BLaER1 treated with 17β-estradiol and CSF1 and Interleukin-3, amounts not matched to agents 10 nM and 100 nM (cell line): ENCODE results near the gene FAM83G.
A peak's percentile ranks its signal among the peaks of the same experiment; 100 is the strongest.
"Not testable (repeated sequence)": the region's sequence is repeated elsewhere in the genome, so short reads cannot be mapped to it uniquely, and the experiment has no call there.

Experiments
- H3K27ac ChIP-seq, 11 experiments: shearing (Covaris generic); formaldehyde crosslinking; 2 replicates each; pipeline ENCODE4 v1.8.1; 2022
- H3K27me3 ChIP-seq, 11 experiments: shearing (Covaris generic); formaldehyde crosslinking; 2 replicates each; pipeline ENCODE4 v1.8.1; 2022
- H3K36me3 ChIP-seq, 11 experiments: shearing (Covaris generic); formaldehyde crosslinking; 2 replicates each; pipeline ENCODE4 v1.8.1; 2022
- H3K4me1 ChIP-seq, 10 experiments: shearing (Covaris generic); formaldehyde crosslinking; 2 replicates each; pipeline ENCODE4 v1.8.1; 2022
- H3K4me2 ChIP-seq, 11 experiments: shearing (Covaris generic); formaldehyde crosslinking; 2 replicates each; pipeline ENCODE4 v1.8.1; 2022
- H3K4me3 ChIP-seq, 10 experiments: shearing (Covaris generic); formaldehyde crosslinking; 2 replicates each; pipeline ENCODE4 v1.8.1; 2022
- H3K9ac ChIP-seq, 11 experiments: shearing (Covaris generic); formaldehyde crosslinking; 2 replicates each; pipeline ENCODE4 v1.8.1; 2022
- H3K9me3 ChIP-seq, 11 experiments: shearing (Covaris generic); formaldehyde crosslinking; replicated peaks in 1 of 11; 2 replicates each; pipeline ENCODE4 v1.8.1; 2022
- H4K20me1 ChIP-seq, 11 experiments: shearing (Covaris generic); formaldehyde crosslinking; 2 replicates each; pipeline ENCODE4 v1.8.1; 2022
- Cebpa-rat ChIP-seq, 11 experiments: shearing (Covaris generic); IDR thresholded peaks; 2 replicates each; pipeline ENCODE4 v1.8.1; 2022

FAM83G gene

DNA sequence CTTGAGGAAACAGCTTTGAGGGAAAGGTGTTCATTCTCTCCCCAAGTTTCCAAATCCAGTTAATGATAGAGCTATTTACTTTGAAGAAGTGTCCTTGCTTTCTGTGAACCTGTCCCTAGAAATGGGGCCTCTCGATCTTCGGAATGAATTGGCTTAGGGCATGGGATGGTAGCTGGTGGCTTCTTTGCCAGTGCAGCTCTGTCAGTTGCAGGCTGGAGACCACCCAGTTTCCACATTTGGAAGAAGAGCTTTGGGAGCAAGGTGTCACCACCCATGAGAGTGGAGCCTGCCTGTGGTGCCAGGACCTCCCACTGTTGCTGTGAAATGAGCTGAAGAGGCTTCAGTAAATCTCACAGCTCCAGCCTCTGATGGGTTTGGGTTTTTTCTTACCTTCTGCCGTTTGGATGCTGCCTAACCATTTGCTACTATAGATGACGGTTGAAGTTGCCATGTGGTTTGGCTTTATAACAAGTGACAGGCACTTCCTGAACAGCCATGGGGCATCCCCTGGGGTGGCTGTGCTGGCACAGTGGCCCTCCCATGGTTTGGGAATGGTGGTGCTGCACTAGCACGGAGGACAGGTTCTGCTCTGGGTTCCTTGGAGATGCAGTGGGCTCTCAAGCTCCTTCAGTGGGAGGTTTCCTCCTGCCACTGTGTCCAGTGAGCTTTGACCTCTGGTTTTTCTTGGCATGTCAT is 72.1 kb downstream of the FAM83G start:
- no peak overlapping the region for H3K27ac ChIP-seq
- H3K9ac ChIP-seq, result no peak overlapping the region
- H3K36me3 ChIP-seq, result peaks cover 37 to 49% (median 45%) of the 10 kb centered on the region in 11 experiments
- H3K4me3 ChIP-seq, result no peak overlapping the region
- H3K4me2 ChIP-seq, result peak overlapping the region; percentile 47 to 79 (median 63); a peak in 21 of 22 replicates
- peaks cover 15 to 20% (median 19%) of the 10 kb centered on the region in 10 experiments for H3K4me1 ChIP-seq
- no peaks in the 10 kb centered on the region; a peak in 1 of 22 replicates for H4K20me1 ChIP-seq
- H3K9me3 ChIP-seq, result no peaks in the 10 kb centered on the region
- no peak for TF ChIP-seq Cebpa-rat (IDR thresholded peaks at IDR 0.05)
- no peaks in the 10 kb centered on the region for H3K27me3 ChIP-seq

DNA sequence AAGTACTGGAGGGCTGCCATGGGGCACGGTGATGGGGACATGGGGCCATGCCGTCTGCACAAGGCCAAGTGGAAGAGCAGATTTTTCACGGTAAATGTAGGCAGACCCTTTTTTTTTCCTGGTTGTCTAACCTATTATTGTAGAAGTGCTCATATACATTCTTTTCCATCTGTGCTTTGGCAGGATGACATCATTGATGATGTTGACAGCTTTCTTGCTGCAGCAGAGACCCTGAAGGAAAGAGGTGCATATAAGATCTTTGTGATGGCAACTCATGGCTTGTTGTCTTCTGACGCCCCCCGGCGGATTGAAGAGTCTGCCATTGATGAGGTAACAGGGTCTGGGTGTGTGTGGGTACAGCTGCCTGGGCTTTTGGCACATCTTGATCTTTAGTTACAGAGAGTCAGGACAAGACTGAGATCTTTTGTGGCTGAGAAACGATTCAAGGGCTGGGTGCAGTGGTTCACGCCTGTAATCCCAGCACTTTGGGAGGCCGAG is 75.9 kb downstream of the FAM83G start:
- Histone ChIP-seq H3K9me3 (no peaks in the 10 kb centered on the region), H3K4me2 (no peak overlapping the region), H3K4me3 (no peak overlapping the region), H3K4me1 (peaks cover 15 to 29% (median 24%) of the 10 kb centered on the region in 10 experiments), H3K9ac (no peak overlapping the region), H4K20me1 (no peaks in the 10 kb centered on the region; a peak in 1 of 22 replicates), H3K27ac (no peak overlapping the region), H3K36me3 (peaks cover 67 to 88% (median 77%) of the 10 kb centered on the region in 11 experiments), H3K27me3 (no peaks in the 10 kb centered on the region)
- no peak for TF ChIP-seq Cebpa-rat (IDR thresholded peaks at IDR 0.05)

DNA sequence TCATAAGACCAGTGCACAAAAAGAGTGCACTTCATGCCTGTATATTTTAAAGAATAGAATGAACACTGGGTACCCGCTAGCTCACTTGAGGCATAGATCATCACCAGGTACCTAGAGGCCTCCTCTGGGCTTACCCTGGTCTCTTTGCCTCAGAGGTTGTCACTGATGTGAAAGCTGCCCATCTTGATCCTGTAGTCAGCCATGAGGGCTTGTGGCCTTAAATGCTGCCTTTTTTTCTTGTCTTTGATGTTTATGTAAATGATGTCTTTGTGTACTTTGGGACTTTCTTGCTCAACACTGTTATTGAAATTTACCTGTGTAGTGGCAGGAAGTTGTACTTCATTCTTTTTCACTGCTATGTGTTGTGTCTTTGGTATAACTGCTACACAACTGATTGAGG is 79.4 kb downstream of the FAM83G start:
- no peaks in the 10 kb centered on the region for H3K9me3 ChIP-seq
- H3K9ac ChIP-seq, result no peak overlapping the region
- H3K36me3 ChIP-seq, result peaks cover 55 to 71% (median 66%) of the 10 kb centered on the region in 11 experiments
- no peak overlapping the region for H3K27ac ChIP-seq
- no peaks in the 10 kb centered on the region for H3K27me3 ChIP-seq
- no peak overlapping the region for H3K4me3 ChIP-seq
- H3K4me1 ChIP-seq, result peaks cover 23 to 35% (median 30%) of the 10 kb centered on the region in 10 experiments
- TF ChIP-seq Cebpa-rat (IDR thresholded peaks at IDR 0.05), result no peak
- peaks cover 0 to 5% (median 0%) of the 10 kb centered on the region in 11 experiments; a peak in 3 of 22 replicates for H4K20me1 ChIP-seq
- no peak overlapping the region for H3K4me2 ChIP-seq

DNA sequence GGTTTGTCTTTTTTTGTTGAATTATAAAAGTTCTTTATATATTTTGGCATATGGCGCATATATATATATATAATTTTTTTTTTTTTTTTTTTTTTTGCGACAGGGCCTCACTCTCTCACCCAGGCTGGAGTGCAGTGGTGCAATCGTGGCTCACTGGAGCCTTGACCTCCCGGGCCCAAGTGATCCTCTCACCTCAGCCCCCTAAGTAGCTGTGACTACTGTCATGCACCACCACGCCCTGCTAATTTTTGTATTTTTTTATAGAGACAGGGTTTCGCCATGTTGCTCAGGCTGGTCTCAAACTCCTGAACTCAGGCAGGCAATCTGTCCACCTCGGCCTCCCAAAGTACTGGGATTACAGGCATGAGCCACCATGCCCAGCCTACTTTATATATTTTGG is 82.0 kb downstream of the FAM83G start:
- peaks cover 41 to 52% (median 46%) of the 10 kb centered on the region in 10 experiments for H3K4me1 ChIP-seq
- H3K4me3 ChIP-seq, H3K27me3 ChIP-seq, H3K9ac ChIP-seq, H3K9me3 ChIP-seq: not testable (repeated sequence)
- peak overlapping the region in 2 of 11 experiments; percentile 24 to 27; a peak in 2 of 22 replicates for H3K27ac ChIP-seq
- H3K36me3 ChIP-seq, result peaks cover 36 to 68% (median 56%) of the 10 kb centered on the region in 11 experiments
- peaks cover 0 to 13% (median 5%) of the 10 kb centered on the region in 11 experiments; a peak in 7 of 22 replicates for H4K20me1 ChIP-seq
- H3K4me2 ChIP-seq, result peak overlapping the region; percentile 15 to 79 (median 66); a peak in 14 of 22 replicates

DNA sequence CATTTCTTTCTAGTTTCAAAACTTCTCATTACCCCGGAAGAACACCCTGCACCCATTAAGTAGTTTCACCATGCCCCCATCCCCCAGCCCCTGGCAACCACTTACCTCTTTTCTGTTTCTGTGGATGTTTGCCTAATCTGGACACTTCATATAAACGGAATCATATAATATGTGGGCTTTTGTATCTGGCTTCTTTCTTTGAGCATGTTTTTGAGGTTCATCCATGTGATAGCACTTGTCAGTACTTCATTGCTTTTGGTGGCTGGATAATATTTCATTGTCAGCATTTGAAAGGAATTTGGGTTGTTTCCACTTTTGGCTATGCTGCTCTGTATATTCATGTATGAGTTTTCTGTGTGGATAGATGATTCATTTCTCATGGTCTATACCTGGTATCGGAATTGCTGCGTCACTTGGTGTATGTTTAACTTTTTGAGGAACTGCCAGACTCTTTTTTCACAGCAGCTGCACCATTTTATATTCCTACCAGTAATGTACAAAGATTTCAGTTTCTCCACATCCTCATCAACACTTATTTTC is 82.6 kb downstream of the FAM83G start:
- Histone ChIP-seq H3K9me3 (no peaks in the 10 kb centered on the region), H3K36me3 (peaks cover 30 to 64% (median 53%) of the 10 kb centered on the region in 11 experiments), H4K20me1 (peaks cover 0 to 13% (median 5%) of the 10 kb centered on the region in 11 experiments; a peak in 7 of 22 replicates), H3K9ac (peak overlapping the region in 1 of 11 experiments; percentile 33; a peak in 1 of 22 replicates), H3K27ac (peak overlapping the region in 5 of 11 experiments; percentile 8 to 29 (median 24); a peak in 5 of 22 replicates), H3K27me3 (no peaks in the 10 kb centered on the region), H3K4me1 (peaks cover 46 to 58% (median 52%) of the 10 kb centered on the region in 10 experiments), H3K4me2 (peak overlapping the region; percentile 37 to 79 (median 69); a peak in 21 of 22 replicates), H3K4me3 (no peak overlapping the region)
- TF ChIP-seq Cebpa-rat (IDR thresholded peaks at IDR 0.05), result no peak

- peak overlapping the region; percentile 38 to 79 (median 69); a peak in 21 of 22 replicates for H3K4me2 ChIP-seq
Measured at GRCh38 chr17:18921485-18921884, 83.1 kb downstream of the FAM83G start.

DNA sequence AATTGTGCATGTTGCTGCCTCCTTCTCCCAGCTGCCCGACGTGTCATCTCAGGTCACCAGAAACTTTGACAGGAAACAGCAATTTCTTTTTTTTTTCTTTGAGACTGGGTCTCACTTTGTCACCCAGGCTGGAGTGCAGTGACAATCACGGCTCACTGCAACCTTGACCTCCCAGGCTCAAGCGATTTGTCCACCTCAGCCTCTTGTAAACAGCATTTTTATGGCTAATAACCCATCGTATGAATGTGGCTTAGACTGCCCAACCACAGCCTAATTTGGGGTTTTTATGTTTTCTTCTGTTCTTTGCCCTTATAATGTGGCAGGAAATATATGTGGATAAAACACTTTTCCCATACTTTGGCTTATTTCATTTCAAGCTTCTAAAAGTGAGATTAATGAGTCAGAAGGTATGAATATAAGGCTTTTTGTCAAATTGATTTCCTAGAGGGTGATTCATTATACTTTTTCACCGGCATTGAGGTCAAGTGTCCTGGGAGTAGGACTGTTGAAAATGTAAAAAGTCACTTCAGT is 83.6 kb downstream of the FAM83G start:
- H3K27ac ChIP-seq, result peak overlapping the region in 7 of 11 experiments; percentile 8 to 51 (median 24); a peak in 8 of 22 replicates
- peaks cover 46 to 57% (median 53%) of the 10 kb centered on the region in 10 experiments for H3K4me1 ChIP-seq

More at GRCh38 chr17:18921485-18921884, 83.1 kb downstream of the FAM83G start:
- H3K4me3 ChIP-seq, result no peak overlapping the region
- peak overlapping the region in 6 of 11 experiments; percentile 8 to 29 (median 21); a peak in 7 of 22 replicates for H3K27ac ChIP-seq
- H3K36me3 ChIP-seq, result peaks cover 29 to 63% (median 53%) of the 10 kb centered on the region in 11 experiments
- H3K4me1 ChIP-seq, result peaks cover 48 to 60% (median 54%) of the 10 kb centered on the region in 10 experiments
- H4K20me1 ChIP-seq, result peaks cover 0 to 13% (median 5%) of the 10 kb centered on the region in 11 experiments; a peak in 7 of 22 replicates
- TF ChIP-seq Cebpa-rat (IDR thresholded peaks at IDR 0.05), result no peak
- no peaks in the 10 kb centered on the region for H3K9me3 ChIP-seq
- H3K27me3 ChIP-seq, result no peaks in the 10 kb centered on the region
- peak overlapping the region in 3 of 11 experiments; percentile 20 to 51 (median 33); a peak in 4 of 22 replicates for H3K9ac ChIP-seq

GRCh38 chr17:18919963-18920362 is 84.6 kb downstream of the FAM83G start:
- Histone ChIP-seq H3K4me1 (peaks cover 46 to 64% (median 54%) of the 10 kb centered on the region in 10 experiments), H3K27me3 (no peaks in the 10 kb centered on the region), H3K4me2 (peak overlapping the region in 9 of 11 experiments; percentile 3 to 47 (median 34); a peak in 14 of 22 replicates), H3K36me3 (peaks cover 33 to 63% (median 53%) of the 10 kb centered on the region in 11 experiments), H4K20me1 (peaks cover 0 to 13% (median 5%) of the 10 kb centered on the region in 11 experiments; a peak in 7 of 22 replicates), H3K9me3 (peaks cover 0 to 8% (median 0%) of the 10 kb centered on the region in 11 experiments; a peak in 1 of 22 replicates), H3K9ac (no peak overlapping the region), H3K27ac (peak overlapping the region in 3 of 11 experiments; percentile 2 to 42 (median 30); a peak in 3 of 22 replicates), H3K4me3 (no peak overlapping the region)
- no peak for TF ChIP-seq Cebpa-rat (IDR thresholded peaks at IDR 0.05)

More for the DNA sequence above, 83.6 kb downstream of the FAM83G start:
- Histone ChIP-seq H3K27me3 (no peaks in the 10 kb centered on the region), H3K9me3 (no peaks in the 10 kb centered on the region), H3K36me3 (peaks cover 31 to 63% (median 53%) of the 10 kb centered on the region in 11 experiments), H3K9ac (peak overlapping the region in 6 of 11 experiments; percentile 4 to 51 (median 26); a peak in 8 of 22 replicates), H3K4me3 (no peak overlapping the region), H4K20me1 (peaks cover 0 to 13% (median 5%) of the 10 kb centered on the region in 11 experiments; a peak in 7 of 22 replicates), H3K4me2 (peak overlapping the region; percentile 38 to 79 (median 69))
- no peak for TF ChIP-seq Cebpa-rat (IDR thresholded peaks at IDR 0.05)
